K562 treated with DMSO at 1 percent for 24 hours (cell line): ENCODE results near the gene OAS3. TPM values are rescaled to one million over a fixed set of nuclear protein-coding genes. Genes with fewer than 3 reads are reported as not detected.

ENCODE experiments used
- total RNA-seq: library from RNA; unstranded; fragments of 300-600 nt; gene quantifications from 2 replicates; pipeline ENCODE4 v1.2.3, GENCODE V29; 2022; ENCODE audit warnings: low read depth; ENCODE audit not compliant: insufficient read depth

The OAS3 gene, protein sequence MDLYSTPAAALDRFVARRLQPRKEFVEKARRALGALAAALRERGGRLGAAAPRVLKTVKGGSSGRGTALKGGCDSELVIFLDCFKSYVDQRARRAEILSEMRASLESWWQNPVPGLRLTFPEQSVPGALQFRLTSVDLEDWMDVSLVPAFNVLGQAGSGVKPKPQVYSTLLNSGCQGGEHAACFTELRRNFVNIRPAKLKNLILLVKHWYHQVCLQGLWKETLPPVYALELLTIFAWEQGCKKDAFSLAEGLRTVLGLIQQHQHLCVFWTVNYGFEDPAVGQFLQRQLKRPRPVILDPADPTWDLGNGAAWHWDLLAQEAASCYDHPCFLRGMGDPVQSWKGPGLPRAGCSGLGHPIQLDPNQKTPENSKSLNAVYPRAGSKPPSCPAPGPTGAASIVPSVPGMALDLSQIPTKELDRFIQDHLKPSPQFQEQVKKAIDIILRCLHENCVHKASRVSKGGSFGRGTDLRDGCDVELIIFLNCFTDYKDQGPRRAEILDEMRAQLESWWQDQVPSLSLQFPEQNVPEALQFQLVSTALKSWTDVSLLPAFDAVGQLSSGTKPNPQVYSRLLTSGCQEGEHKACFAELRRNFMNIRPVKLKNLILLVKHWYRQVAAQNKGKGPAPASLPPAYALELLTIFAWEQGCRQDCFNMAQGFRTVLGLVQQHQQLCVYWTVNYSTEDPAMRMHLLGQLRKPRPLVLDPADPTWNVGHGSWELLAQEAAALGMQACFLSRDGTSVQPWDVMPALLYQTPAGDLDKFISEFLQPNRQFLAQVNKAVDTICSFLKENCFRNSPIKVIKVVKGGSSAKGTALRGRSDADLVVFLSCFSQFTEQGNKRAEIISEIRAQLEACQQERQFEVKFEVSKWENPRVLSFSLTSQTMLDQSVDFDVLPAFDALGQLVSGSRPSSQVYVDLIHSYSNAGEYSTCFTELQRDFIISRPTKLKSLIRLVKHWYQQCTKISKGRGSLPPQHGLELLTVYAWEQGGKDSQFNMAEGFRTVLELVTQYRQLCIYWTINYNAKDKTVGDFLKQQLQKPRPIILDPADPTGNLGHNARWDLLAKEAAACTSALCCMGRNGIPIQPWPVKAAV
- 15.0 and 17.2 TPM in 2 replicates for total RNA-seq

DNA sequence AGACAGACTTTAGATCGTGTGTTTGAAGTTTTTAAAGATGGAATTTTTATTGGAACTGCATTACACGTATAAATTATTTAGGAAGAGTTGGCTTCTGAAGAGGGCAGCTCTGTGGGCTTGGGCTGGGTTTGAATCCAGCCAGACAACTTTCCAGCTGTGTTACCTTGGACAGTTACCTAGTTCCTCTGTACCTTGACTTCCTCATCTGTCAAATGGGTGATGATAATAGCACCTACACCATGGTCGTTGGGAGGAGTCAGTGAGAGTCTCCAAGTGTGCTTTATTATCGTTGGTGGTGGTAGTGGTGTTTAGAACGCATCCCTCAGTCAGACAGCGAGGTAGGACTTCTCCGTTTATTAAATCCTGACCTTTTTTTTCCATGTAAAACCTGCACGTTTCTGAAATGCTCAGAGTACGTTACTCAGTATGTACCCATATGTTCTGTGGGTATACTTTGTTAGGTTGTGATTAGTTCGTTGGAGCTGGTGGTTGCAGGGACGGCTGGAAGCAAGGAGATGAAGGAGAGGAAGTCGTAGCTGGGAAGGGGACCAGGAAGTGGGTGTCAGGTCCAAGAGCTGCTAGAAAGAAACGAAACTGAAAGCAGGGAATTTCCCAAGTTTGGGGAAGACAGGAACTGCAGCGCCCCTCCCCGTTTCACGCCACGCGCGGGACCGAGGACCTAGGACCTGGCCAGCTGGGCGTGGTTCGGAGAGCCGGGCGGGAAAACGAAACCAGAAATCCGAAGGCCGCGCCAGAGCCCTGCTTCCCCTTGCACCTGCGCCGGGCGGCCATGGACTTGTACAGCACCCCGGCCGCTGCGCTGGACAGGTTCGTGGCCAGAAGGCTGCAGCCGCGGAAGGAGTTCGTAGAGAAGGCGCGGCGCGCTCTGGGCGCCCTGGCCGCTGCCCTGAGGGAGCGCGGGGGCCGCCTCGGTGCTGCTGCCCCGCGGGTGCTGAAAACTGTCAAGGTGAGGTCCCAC is at the start of gene OAS3:
Gene OAS3, plus strand, starts transcription at position 734 of the 979 bp plus-strand sequence. Its CDS starts 57 bp downstream, at position 791.

DNA sequence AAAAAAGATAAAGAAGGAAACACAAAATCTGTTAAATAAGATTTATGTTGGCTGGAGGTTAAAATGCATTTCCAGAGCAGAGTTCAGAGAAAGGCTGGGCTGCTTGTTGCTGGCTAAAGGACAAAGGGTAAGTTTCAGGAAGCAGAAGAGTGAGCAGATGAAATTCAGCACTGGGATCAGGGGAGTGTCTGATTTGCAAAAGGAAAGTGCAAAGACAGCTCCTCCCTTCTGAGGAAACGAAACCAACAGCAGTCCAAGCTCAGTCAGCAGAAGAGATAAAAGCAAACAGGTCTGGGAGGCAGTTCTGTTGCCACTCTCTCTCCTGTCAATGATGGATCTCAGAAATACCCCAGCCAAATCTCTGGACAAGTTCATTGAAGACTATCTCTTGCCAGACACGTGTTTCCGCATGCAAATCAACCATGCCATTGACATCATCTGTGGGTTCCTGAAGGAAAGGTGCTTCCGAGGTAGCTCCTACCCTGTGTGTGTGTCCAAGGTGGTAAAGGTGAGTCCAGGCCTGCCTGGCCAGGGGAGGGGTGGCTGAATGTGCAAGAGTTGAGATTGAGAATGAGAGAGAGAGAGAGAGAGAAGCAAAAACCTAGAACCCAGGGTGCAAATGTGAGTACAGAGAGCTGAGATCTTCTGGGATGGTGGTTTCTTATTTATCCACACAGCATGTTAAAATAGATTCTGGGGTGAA is 31.4 kb upstream of the OAS3 start, which contains the start of gene OAS1:
Gene OAS1, plus strand, starts transcription at position 251 of the 703 bp plus-strand sequence. Its CDS starts 78 bp downstream, at position 329.

DNA sequence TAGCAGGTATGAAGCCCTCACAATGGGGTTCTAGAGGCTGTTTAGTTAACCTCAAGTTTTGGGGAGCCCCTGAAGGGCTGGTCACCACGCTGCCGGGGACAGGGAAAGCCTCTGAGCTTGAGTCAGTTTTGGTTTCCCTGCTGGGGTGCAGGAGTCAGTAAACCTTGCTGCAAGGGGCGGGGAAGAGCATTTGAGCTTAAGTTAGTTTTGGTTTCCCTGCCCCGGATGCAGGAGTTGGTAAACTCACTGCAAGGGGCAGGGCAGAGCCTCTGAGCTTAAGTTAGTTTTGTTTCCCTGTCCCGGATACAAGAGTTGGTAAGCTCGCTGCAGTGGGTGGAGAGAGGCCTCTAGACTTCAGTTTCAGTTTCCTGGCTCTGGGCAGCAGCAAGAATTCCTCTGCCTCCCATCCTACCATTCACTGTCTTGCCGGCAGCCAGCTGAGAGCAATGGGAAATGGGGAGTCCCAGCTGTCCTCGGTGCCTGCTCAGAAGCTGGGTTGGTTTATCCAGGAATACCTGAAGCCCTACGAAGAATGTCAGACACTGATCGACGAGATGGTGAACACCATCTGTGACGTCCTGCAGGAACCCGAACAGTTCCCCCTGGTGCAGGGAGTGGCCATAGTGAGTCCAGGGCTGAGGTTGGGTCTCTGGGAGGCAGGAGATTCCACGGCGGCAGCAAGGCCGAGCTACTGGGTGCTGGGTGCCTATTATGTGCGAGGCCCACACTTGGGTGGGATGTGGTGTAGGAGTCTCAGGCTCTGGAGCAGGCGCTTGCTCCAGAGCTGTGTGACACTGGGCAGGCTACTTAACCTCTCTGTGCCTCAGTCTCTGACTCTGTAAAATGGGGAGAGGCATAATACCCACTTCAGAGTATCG is 40.1 kb downstream of the OAS3 start, which contains the start of gene OAS2:
Gene OAS2, plus strand, starts transcription at position 357 of the 878 bp plus-strand sequence. Its CDS starts 90 bp downstream, at position 447.

Other genes starting within 250 kb of the OAS3 start
- 0.25 and 0.39 TPM in 2 replicates for gene RPH3A, start 146.7 kb upstream of the OAS3 start, total RNA-seq
- gene OAS1, start 31.5 kb upstream of the OAS3 start, total RNA-seq, result 0.92 TPM in 1 of 2 replicates, not detected in the other
- not detected in 2 replicates for gene OAS2, start 40.0 kb downstream of the OAS3 start, total RNA-seq
- not detected in 2 replicates for gene DTX1, start 118.3 kb downstream of the OAS3 start, total RNA-seq
- 0.10 TPM in 1 of 2 replicates, not detected in the other for gene RASAL1, start 197.3 kb downstream of the OAS3 start, total RNA-seq
- 0.27 TPM in 1 of 2 replicates, not detected in the other for gene CFAP73, start 211.2 kb downstream of the OAS3 start, total RNA-seq
- 81.2 and 88.1 TPM in 2 replicates for gene DDX54, start 247.0 kb downstream of the OAS3 start, total RNA-seq
- 37.6 and 44.4 TPM in 2 replicates for gene RITA1, start 247.2 kb downstream of the OAS3 start, total RNA-seq